Parathyroid adenoma (tissue), 2 donors: ENCODE measurements around the gene CELSR1.

Experiments used
- H2AFZ ChIP-seq: fragments of 300-600 bp; sonication (generic); one replicate; pipeline ENCODE4 v1.7.0; 2017; ENCODE audit warnings: antibody characterized with exemption, mild to moderate bottlenecking
- H3K27ac ChIP-seq: fragments of 300-600 bp; sonication (generic); one replicate; pipeline ENCODE4 v1.7.0; 2017
- H3K27me3 ChIP-seq: fragments of 300-600 bp; sonication (generic); one replicate; pipeline ENCODE4 v1.7.0; 2017; ENCODE audit warnings: low read length; ENCODE audit not compliant: control insufficient read depth, insufficient read depth
- H3K36me3 ChIP-seq: fragments of 300-600 bp; sonication (generic); one replicate; pipeline ENCODE4 v1.7.0; 2017; ENCODE audit warnings: low read length; ENCODE audit not compliant: control insufficient read depth, insufficient read depth
- H3K4me1 ChIP-seq: fragments of 300-600 bp; sonication (generic); one replicate; pipeline ENCODE4 v1.7.0; 2017; ENCODE audit warnings: control low read depth
- H3K4me2 ChIP-seq: fragments of 300-600 bp; sonication (generic); one replicate; pipeline ENCODE4 v1.7.0; 2017; ENCODE audit warnings: low read length
- H3K4me3 ChIP-seq: fragments of 300-600 bp; sonication (generic); one replicate; pipeline ENCODE4 v1.7.0; 2017; ENCODE audit warnings: low read depth, low read length
- H3K79me2 ChIP-seq: fragments of 300-600 bp; sonication (generic); one replicate; pipeline ENCODE4 v1.7.0; 2017; ENCODE audit warnings: control low read depth
- H3K9ac ChIP-seq: fragments of 300-600 bp; sonication (generic); one replicate; pipeline ENCODE4 v1.7.0; 2017; ENCODE audit warnings: mild to moderate bottlenecking
- H3K9me3 ChIP-seq: fragments of 300-600 bp; sonication (generic); one replicate; pipeline ENCODE4 v1.7.0; 2017; ENCODE audit warnings: low read length; ENCODE audit not compliant: control insufficient read depth
- TF ChIP-seq, protein P1 (sequence below): fragments of 300-600 bp; sonication (generic); IDR thresholded peaks from one replicate; pipeline ENCODE4 v1.7.0; 2017; ENCODE audit warnings: antibody characterized with exemption, mild to moderate bottlenecking
- donor health status: primary hyperparathyroidism.

Gene CELSR1

DNA sequence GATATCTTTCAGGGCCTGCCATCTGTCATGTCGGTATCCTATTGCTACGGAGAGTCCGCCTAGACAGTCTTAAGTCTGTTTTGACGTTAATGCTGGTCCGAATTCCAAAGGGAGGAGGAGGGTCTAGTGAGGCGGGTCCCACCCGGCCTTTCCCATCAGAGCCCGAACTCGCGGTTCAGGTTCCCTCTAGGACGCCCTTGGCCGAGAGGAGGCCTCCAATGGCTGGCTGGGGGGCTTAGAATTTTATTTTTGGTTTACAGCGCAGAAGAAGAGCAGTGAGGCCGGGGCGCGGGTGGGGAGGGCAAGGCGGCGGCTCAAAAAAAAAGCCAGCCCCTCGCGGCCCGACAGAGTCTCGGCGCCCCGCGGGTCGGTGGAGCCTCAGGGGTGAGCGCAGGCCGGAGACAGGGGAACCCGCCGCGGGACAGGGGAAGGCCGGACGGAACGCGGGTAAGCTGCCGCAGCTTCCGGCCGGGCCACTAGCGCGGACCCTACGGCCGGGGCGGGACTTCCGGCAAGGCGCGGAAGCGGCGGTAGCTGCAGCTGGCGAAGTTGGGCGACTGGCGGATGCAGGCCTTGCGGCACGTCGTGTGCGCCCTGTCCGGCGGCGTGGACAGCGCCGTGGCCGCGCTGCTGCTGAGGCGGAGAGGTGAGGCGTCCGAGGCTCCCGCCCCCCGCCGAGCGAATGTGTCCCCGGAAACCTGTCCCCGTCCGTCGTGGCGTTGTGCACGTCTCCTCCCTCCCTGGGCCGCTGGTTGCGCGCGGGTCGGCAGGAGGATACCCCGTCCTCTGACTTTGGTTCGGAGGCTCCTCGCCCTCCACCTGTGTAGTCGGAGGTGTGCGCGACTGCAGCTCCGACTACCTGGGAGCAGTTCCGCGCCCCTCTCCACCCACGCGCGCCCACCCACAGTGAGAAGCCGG lies 202.0 kb downstream of the CELSR1 start, which contains the start of gene TRMU:
TRMU (plus strand) TSS at position 514 of the 918 bp plus-strand sequence; CDS start at position 565, 51 bp downstream.
- TF ChIP-seq, protein P1, sequence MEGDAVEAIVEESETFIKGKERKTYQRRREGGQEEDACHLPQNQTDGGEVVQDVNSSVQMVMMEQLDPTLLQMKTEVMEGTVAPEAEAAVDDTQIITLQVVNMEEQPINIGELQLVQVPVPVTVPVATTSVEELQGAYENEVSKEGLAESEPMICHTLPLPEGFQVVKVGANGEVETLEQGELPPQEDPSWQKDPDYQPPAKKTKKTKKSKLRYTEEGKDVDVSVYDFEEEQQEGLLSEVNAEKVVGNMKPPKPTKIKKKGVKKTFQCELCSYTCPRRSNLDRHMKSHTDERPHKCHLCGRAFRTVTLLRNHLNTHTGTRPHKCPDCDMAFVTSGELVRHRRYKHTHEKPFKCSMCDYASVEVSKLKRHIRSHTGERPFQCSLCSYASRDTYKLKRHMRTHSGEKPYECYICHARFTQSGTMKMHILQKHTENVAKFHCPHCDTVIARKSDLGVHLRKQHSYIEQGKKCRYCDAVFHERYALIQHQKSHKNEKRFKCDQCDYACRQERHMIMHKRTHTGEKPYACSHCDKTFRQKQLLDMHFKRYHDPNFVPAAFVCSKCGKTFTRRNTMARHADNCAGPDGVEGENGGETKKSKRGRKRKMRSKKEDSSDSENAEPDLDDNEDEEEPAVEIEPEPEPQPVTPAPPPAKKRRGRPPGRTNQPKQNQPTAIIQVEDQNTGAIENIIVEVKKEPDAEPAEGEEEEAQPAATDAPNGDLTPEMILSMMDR: no peak
- H3K36me3 ChIP-seq: no peaks in the 10 kb centered on the region
- peak within 1 kb of the TSS; percentile 80 for H3K27ac ChIP-seq
- H3K9ac ChIP-seq: peak within 1 kb of the TSS; percentile 91
- peak within 1 kb of the TSS; percentile 96 for H2AFZ ChIP-seq
- peak within 1 kb of the TSS; percentile 86 for H3K4me3 ChIP-seq
- H3K9me3 ChIP-seq: no peaks in the 10 kb centered on the region
- H3K4me2 ChIP-seq: peak within 1 kb of the TSS; percentile 93
- H3K27me3 ChIP-seq: no peaks in the 10 kb centered on the region
- H3K4me1 ChIP-seq: peaks cover 3% of the 10 kb centered on the region
- peaks cover 5% of the 10 kb centered on the region for H3K79me2 ChIP-seq

DNA sequence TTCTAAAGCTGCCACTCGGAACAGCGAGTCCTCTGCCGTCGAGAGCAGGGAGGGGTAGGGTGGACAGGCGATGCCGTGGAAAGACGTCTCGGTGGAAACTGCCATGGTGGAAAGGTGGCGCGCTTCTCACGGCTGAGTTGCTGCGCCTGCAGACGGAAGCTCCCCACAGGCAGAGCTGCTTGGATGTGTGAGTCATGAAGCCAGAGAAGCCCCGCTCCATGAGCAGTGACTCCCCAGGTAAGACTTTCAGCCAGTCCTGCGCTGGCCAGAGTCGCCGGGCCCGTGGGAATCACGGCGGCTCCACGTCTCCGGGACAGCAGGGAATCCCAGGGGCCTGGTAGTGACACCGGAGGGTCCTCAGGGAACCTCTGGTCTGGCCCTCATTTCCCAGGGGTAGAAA lies 205.9 kb downstream of the CELSR1 start:
- Histone ChIP-seq H3K4me2 (no peak overlapping the region), H3K36me3 (no peaks in the 10 kb centered on the region), H3K27me3 (no peaks in the 10 kb centered on the region), H3K4me1 (no peaks in the 10 kb centered on the region), H2AFZ (no peak overlapping the region), H3K4me3 (no peak overlapping the region), H3K27ac (no peak overlapping the region), H3K79me2 (no peaks in the 10 kb centered on the region), H3K9ac (no peak overlapping the region), H3K9me3 (no peaks in the 10 kb centered on the region)
- TF ChIP-seq, protein P1: no peak

DNA sequence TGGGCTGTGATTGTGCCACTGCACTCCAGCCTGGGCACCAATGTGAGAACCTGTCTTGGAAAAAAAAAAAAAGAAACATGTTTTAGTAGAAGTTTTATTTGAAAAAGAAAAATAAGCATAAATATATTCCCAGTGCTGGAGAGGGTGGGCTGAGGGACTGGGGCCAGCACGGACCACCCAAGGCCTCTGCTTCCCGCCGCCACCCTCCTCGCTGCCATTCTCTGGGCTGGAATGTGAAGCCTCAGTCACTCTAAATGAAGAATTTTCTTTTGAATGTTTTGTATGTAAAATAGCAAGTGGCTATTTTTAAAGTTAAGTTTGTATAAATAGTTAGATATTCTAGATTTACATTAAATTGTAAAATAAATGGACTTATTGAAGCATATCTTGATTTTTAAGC lies 207.0 kb downstream of the CELSR1 start:
- no peak overlapping the region for H2AFZ ChIP-seq
- H3K9me3 ChIP-seq: no peaks in the 10 kb centered on the region
- H3K4me3 ChIP-seq: no peak overlapping the region
- H3K79me2 ChIP-seq: no peaks in the 10 kb centered on the region
- no peaks in the 10 kb centered on the region for H3K27me3 ChIP-seq
- H3K4me2 ChIP-seq: no peak overlapping the region
- H3K27ac ChIP-seq: no peak overlapping the region
- H3K9ac ChIP-seq: no peak overlapping the region
- no peaks in the 10 kb centered on the region for H3K4me1 ChIP-seq
- TF ChIP-seq, protein P1: no peak
- no peaks in the 10 kb centered on the region for H3K36me3 ChIP-seq

DNA sequence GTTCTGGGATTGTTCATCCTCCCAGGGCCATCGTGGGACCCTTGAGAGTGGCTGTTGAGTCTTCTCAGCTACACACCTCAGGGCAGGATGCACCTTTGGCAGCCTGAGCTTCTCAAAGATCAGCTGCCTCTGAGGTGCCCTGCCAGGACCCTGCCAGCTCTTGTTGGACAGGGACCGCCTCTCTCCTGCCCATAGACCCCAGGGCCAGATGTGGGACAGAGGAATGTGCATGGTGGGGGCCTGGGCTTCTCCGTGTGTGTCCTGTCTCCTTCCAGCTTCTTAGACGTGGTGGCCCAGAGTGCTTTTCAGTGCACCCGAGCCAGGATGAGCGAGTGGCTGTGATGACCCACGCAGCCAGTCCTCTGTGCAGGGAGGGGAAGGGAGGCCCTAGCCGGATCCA lies 207.8 kb downstream of the CELSR1 start:
- Histone ChIP-seq H3K4me3 (no peak overlapping the region), H3K79me2 (no peaks in the 10 kb centered on the region), H2AFZ (no peak overlapping the region), H3K27me3 (no peaks in the 10 kb centered on the region), H3K9me3 (no peaks in the 10 kb centered on the region), H3K27ac (no peak overlapping the region), H3K4me1 (no peaks in the 10 kb centered on the region), H3K4me2 (no peak overlapping the region), H3K36me3 (no peaks in the 10 kb centered on the region), H3K9ac (no peak overlapping the region)
- TF ChIP-seq, protein P1: no peak
